IMR-90 (cell line): ENCODE measurements around the gene BCAT1. TPM values are rescaled to one million over a fixed set of nuclear protein-coding genes. Genes with fewer than 3 reads are reported as not detected.
"Not testable (repeated sequence)": the region's sequence is repeated elsewhere in the genome, so short reads cannot be mapped to it uniquely, and the experiment has no call there.

Source experiments
- ATAC-seq: fragments of 200-7000 bp; cut with Tn5 transposase; 2 replicates; pipeline ENCODE4 v1.9.1; 2020; ENCODE audit warnings: low read depth, mild to moderate bottlenecking, moderate library complexity
- BruUV-seq: library from RNA; stranded (reverse); fragments of 400-500 nt; replicated peaks from 2 replicates; lab custom pipeline; 2021; lab: Mats Ljungman, UMichigan
- CTCF ChIA-PET: fragments of 300-600 bp; formaldehyde crosslinking; extraction: SDS; loops from one replicate; lab custom pipeline; 2021; ENCODE audit warnings: antibody characterized with exemption; lab: Yijun Ruan, JAX
- POLR2A ChIA-PET: fragments of 300-600 bp; sonication (Branson Sonifier 250); formaldehyde crosslinking; loops from one replicate; lab custom pipeline; 2022; ENCODE audit warnings: antibody characterized with exemption; ENCODE audit not compliant: unreplicated experiment; lab: Charles Lee
- DNase-seq: peaks from one replicate; pipeline ENCODE4 v3.0.0; 2013
- H2AFZ ChIP-seq: replicated peaks from 2 replicates; pipeline ENCODE3; 2013; ENCODE audit warnings: low read length, mild to moderate bottlenecking; ENCODE audit not compliant: poor library complexity
- H2AK5ac ChIP-seq: 2 replicates; pipeline ENCODE4 v1.6.1; 2013; ENCODE audit warnings: low read depth, low read length, inconsistent platforms
- H2AK9ac ChIP-seq: replicated peaks from 2 replicates; pipeline ENCODE3; 2013; ENCODE audit warnings: mild to moderate bottlenecking, low read depth, low read length, moderate library complexity; ENCODE audit not compliant: poor library complexity
- H2BK120ac ChIP-seq: 2 replicates; pipeline ENCODE4 v1.6.1; 2013; ENCODE audit warnings: low read depth, low read length, inconsistent platforms
- H2BK15ac ChIP-seq: 3 replicates; pipeline ENCODE4 v1.6.1; 2013; ENCODE audit warnings: low read depth, low read length, inconsistent platforms
- H2BK20ac ChIP-seq: 2 replicates; pipeline ENCODE4 v1.6.1; 2013; ENCODE audit warnings: low read depth, mild to moderate bottlenecking, inconsistent platforms, low read length, moderate library complexity
- H2BK5ac ChIP-seq: 2 replicates; pipeline ENCODE4 v1.6.1; 2013; ENCODE audit warnings: mild to moderate bottlenecking, low read depth, low read length, inconsistent platforms; ENCODE audit not compliant: poor library complexity, severe bottlenecking
- H3K14ac ChIP-seq: replicated peaks from 2 replicates; pipeline ENCODE4 v1.6.1; 2013; ENCODE audit warnings: low read depth, low read length, inconsistent platforms
- H3K18ac ChIP-seq: 2 replicates; pipeline ENCODE4 v1.6.1; 2013; ENCODE audit warnings: low read depth, low read length, control low read depth
- H3K23ac ChIP-seq: 2 replicates; pipeline ENCODE4 v1.6.1; 2013; ENCODE audit warnings: low read depth, low read length, inconsistent platforms
- H3K27ac ChIP-seq: 2 replicates; pipeline ENCODE4 v1.5.1; 2013; ENCODE audit warnings: mild to moderate bottlenecking, control low read depth, low read length; ENCODE audit not compliant: insufficient read depth
- H3K27me3 ChIP-seq: 2 replicates; pipeline ENCODE4 v1.6.1; 2013; ENCODE audit warnings: low read length; ENCODE audit not compliant: control insufficient read depth, insufficient read depth
- H3K36me3 ChIP-seq: 2 replicates; pipeline ENCODE4 v1.6.1; 2013; ENCODE audit warnings: low read length, mixed read lengths; ENCODE audit not compliant: control insufficient read depth, insufficient read depth
- H3K4ac ChIP-seq: 2 replicates; pipeline ENCODE4 v1.6.1; 2013; ENCODE audit warnings: low read depth, low read length, inconsistent platforms
- H3K4me1 ChIP-seq: 2 replicates; pipeline ENCODE4 v1.6.1; 2013; ENCODE audit warnings: low read length, mixed read lengths; ENCODE audit not compliant: control insufficient read depth, insufficient read depth
- H3K4me2 ChIP-seq: 2 replicates; pipeline ENCODE4 v1.6.1; 2013; ENCODE audit warnings: low read depth, mild to moderate bottlenecking, control low read depth, low read length, moderate library complexity
- H3K4me3 ChIP-seq: 2 replicates; pipeline ENCODE4 v1.5.1; 2013; ENCODE audit warnings: low read depth, mild to moderate bottlenecking, control low read depth, low read length, moderate library complexity; ENCODE audit not compliant: insufficient read depth
- H3K56ac ChIP-seq: 2 replicates; pipeline ENCODE4 v1.6.1; 2013; ENCODE audit warnings: low read length, inconsistent platforms; ENCODE audit not compliant: insufficient read depth; ENCODE audit errors: extremely low read depth
- H3K79me1 ChIP-seq, 2 experiments: 2 replicates each; pipeline ENCODE4 v1.6.1; 2013; ENCODE audit warnings: low read length in 2 of 2, inconsistent platforms in 1 of 2, low read depth in 1 of 2
- H3K9ac ChIP-seq: 2 replicates; pipeline ENCODE4 v1.6.1; 2013; ENCODE audit warnings: low read depth, low read length, control low read depth
- H3K9me1 ChIP-seq: 2 replicates; pipeline ENCODE4 v1.6.1; 2013; ENCODE audit warnings: low read length, inconsistent platforms; ENCODE audit not compliant: insufficient read depth
- H3K9me3 ChIP-seq: 2 replicates; pipeline ENCODE4 v1.6.1; 2013; ENCODE audit warnings: low read length; ENCODE audit not compliant: control insufficient read depth, insufficient read depth
- H4K20me1 ChIP-seq: 2 replicates; pipeline ENCODE4 v1.6.1; 2013; ENCODE audit warnings: low read length, inconsistent platforms; ENCODE audit not compliant: insufficient read depth
- H4K5ac ChIP-seq: 2 replicates; pipeline ENCODE4 v1.6.1; 2013; ENCODE audit warnings: mild to moderate bottlenecking, low read depth, low read length, control low read depth
- H4K8ac ChIP-seq, 2 experiments: 2 replicates each; pipeline ENCODE4 v1.6.1; 2013; ENCODE audit warnings: low read depth in 2 of 2, low read length in 2 of 2, control low read depth in 1 of 2, inconsistent platforms in 1 of 2
- H4K91ac ChIP-seq: 2 replicates; pipeline ENCODE4 v1.6.1; 2013; ENCODE audit warnings: low read depth, low read length, inconsistent platforms; ENCODE audit not compliant: insufficient read depth
- CHD1 ChIP-seq: IDR thresholded peaks from 2 replicates; pipeline ENCODE4 v1.6.1; 2012; ENCODE audit warnings: low read depth, low read length, improper control_type of control experiment
- CTCF ChIP-seq: conservative IDR thresholded peaks from 2 replicates; pipeline ENCODE4 v1.5.1; 2012; ENCODE audit warnings: mild to moderate bottlenecking, low read depth, low read length, improper control_type of control experiment
- MXI1 ChIP-seq: IDR thresholded peaks from 2 replicates; pipeline ENCODE4 v1.6.1; 2012; ENCODE audit warnings: low read depth, mild to moderate bottlenecking, low read length, moderate library complexity, borderline replicate concordance
- POLR2A ChIP-seq: IDR thresholded peaks from 2 replicates; pipeline ENCODE4 v1.6.1; 2012; ENCODE audit warnings: mild to moderate bottlenecking, low read depth, low read length
- RAD21 ChIP-seq: IDR thresholded peaks from 2 replicates; pipeline ENCODE4 v1.6.1; 2012; ENCODE audit warnings: low read length, improper control_type of control experiment
- WGBS, 2 experiments: methylation state at CpG; one replicate each; pipeline versions ENCODE4 v1.1.5 to v1.1.7; 2013; ENCODE audit warnings: missing lambda C conversion rate in 2 of 2; ENCODE audit not compliant: insufficient read length in 1 of 2; ENCODE audit errors: extremely low coverage in 2 of 2; 5-methylcytosine and 5-hydroxymethylcytosine counted together
- dilution Hi-C: fragments of 300-500 bp; cut with HindIII; formaldehyde crosslinking; loops from one replicate; pipeline ENCODE4 v1.14.3; 2018; ENCODE audit warnings: low sequenced_read_pairs; ENCODE audit not compliant: unreplicated experiment
- in situ Hi-C: fragments of 300-500 bp; cut with MboI; formaldehyde crosslinking; loops from 3 replicates; pipeline ENCODE4 v1.14.3; 2019; ENCODE audit warnings: low sequenced_read_pairs, inconsistent platforms, mixed read lengths
- intact Hi-C: fragments of 100-400 bp; cut with micrococcal nuclease; formaldehyde crosslinking; loops from 2 replicates; pipeline ENCODE4 v1.10.0; 2022
- polyA plus RNA-seq, 3 experiments: library from polyadenylated mRNA; depleted of rRNA; stranded (reverse); fragments of >200 nt; gene quantifications; 2 replicates each; pipeline ENCODE4 v1.2.3, GENCODE V29; 2012; ENCODE audit warnings: low replicate concordance in 1 of 3
- total RNA-seq: library from RNA; depleted of rRNA; stranded (reverse); fragments of >200 nt; gene quantifications from 2 replicates; pipeline ENCODE4 v1.2.3, GENCODE V29; 2012

The BCAT1 gene
- total and polyA plus RNA-seq, 2 of the 4 experiments (the other 2 are of a cell fraction), result 30.4 to 683 TPM

- no peak overlapping the region for H2BK20ac ChIP-seq
- H3K18ac ChIP-seq, result no peak overlapping the region
- no peak overlapping the region for H3K27ac ChIP-seq
- H3K9me3 ChIP-seq, result no peaks in the 10 kb centered on the region
- no peak overlapping the region for H3K14ac ChIP-seq
- dilution Hi-C loops (no loop called here), intact Hi-C loops (loop anchor here (5.0 kb wide), 1 partner anchor 95 kb away; the partner anchor contains the start of gene BCAT1), in situ Hi-C loops (no loop called here)
- no peak overlapping the region for H3K56ac ChIP-seq
- WGBS, 2 experiments, result no CpG with 5 or more reads among the region's 1 CpG
- ATAC-seq (no peak), DNase-seq (no peak)
- H3K4me2 ChIP-seq, result no peak overlapping the region
- no peak overlapping the region for H2BK120ac ChIP-seq
- no peak overlapping the region for H2BK15ac ChIP-seq
- H3K36me3 ChIP-seq, result peaks cover 8% of the 10 kb centered on the region
- peaks cover 45% of the 10 kb centered on the region; the same call in 1 of the 2 replicates for H4K20me1 ChIP-seq
- H4K5ac ChIP-seq, result no peak overlapping the region
- ChIA-PET CTCF (interaction anchor here (1.0 kb wide), 1 partner anchor 13 kb away, joined by 3 read pairs; no protein-coding TSS in a partner anchor), POLR2A (no interaction called here)
- H3K4ac ChIP-seq, result no peak overlapping the region
- no peak overlapping the region for H2AFZ ChIP-seq
- H2AK5ac ChIP-seq, result no peak overlapping the region
- H3K23ac ChIP-seq, result no peak overlapping the region
- H3K4me3 ChIP-seq, result no peak overlapping the region
- peaks cover 9% of the 10 kb centered on the region; the same call in 1 of the 2 replicates for H3K4me1 ChIP-seq
- no peak overlapping the region for H2BK5ac ChIP-seq
- no peak overlapping the region for H2AK9ac ChIP-seq
- BruUV-seq, result no TSS peak
- no peaks in the 10 kb centered on the region for H3K27me3 ChIP-seq
- H4K91ac ChIP-seq, result no peak overlapping the region
- no peak for TF ChIP-seq MXI1
- 0 out of 2 replicates have a peak, but pooled peaks have one; percentile 11 for TF ChIP-seq RAD21
- TF ChIP-seq CHD1, result no peak
- no peak for TF ChIP-seq POLR2A
- peak; percentile 30; the same call in 1 of the 2 replicates for TF ChIP-seq CTCF
- peaks cover 7% of the 10 kb centered on the region for H3K9me1 ChIP-seq
- H3K9ac ChIP-seq, result no peak overlapping the region
- peaks cover 60 to 65% of the 10 kb centered on the region in 2 experiments for H3K79me1 ChIP-seq
- no peak overlapping the region for H4K8ac ChIP-seq
Measured at GRCh38 chr12:24852420-24852819, 96.5 kb downstream of the BCAT1 start.

- DNase-seq, H3K56ac ChIP-seq, H2AK9ac ChIP-seq, H2AFZ ChIP-seq, H3K4me1 ChIP-seq, H3K27me3 ChIP-seq, H3K14ac ChIP-seq, H2BK20ac ChIP-seq, H3K18ac ChIP-seq, H2BK120ac ChIP-seq, H2BK5ac ChIP-seq, H2BK15ac ChIP-seq, dilution Hi-C loops, H3K4me2 ChIP-seq, H3K4ac ChIP-seq, H4K5ac ChIP-seq, H3K23ac ChIP-seq, H3K9ac ChIP-seq, H4K8ac ChIP-seq, H3K4me3 ChIP-seq, BruUV-seq, H3K36me3 ChIP-seq, H3K27ac ChIP-seq, H3K9me1 ChIP-seq, ATAC-seq, POLR2A ChIA-PET, H3K9me3 ChIP-seq, in situ Hi-C loops, H4K91ac ChIP-seq: not testable (repeated sequence)
- peaks cover 62 to 70% of the 10 kb centered on the region in 2 experiments for H3K79me1 ChIP-seq
- WGBS, 2 experiments, result no CpG with 5 or more reads among the region's 2 CpGs
- H2AK5ac ChIP-seq, result peak overlapping the region; percentile 49; the same call in 1 of the 2 replicates
- CTCF ChIA-PET, result interaction anchor here (1.0 kb wide), 1 partner anchor 12 kb away, joined by 3 read pairs; no protein-coding TSS in a partner anchor
- intact Hi-C loops, result loop anchor here (5.0 kb wide), 1 partner anchor 95 kb away; the partner anchor contains the start of gene BCAT1
- peaks cover 45% of the 10 kb centered on the region; the same call in 1 of the 2 replicates for H4K20me1 ChIP-seq
Measured at GRCh38 chr12:24851883-24852282, 97.0 kb downstream of the BCAT1 start.
